NB4 (cell line): ENCODE results near the gene TCF19.

Experiments
- DNase-seq: peaks from one replicate; pipeline ENCODE4 v3.0.0; 2010; ENCODE audit warnings: low read depth
- H3K4me3 ChIP-seq: one replicate; pipeline ENCODE4 v1.5.1; 2011; ENCODE audit warnings: mild to moderate bottlenecking, low read depth, low read length, moderate library complexity
- MYC ChIP-seq: IDR thresholded peaks from 2 replicates; pipeline ENCODE4 v1.6.1; 2011; ENCODE audit warnings: low read depth, low read length
- POLR2A ChIP-seq: IDR thresholded peaks from 2 replicates; pipeline ENCODE4 v1.6.1; 2011; ENCODE audit warnings: mild to moderate bottlenecking; ENCODE audit not compliant: insufficient read length; ENCODE audit errors: extremely low read depth
- TF ChIP-seq, protein P1 (sequence below): IDR thresholded peaks from 2 replicates; pipeline ENCODE4 v1.6.1; 2011; ENCODE audit warnings: low read depth, low read length
- TF ChIP-seq, protein P2 (sequence below): IDR thresholded peaks from one replicate; pipeline ENCODE4 v1.5.1; 2012; ENCODE audit warnings: low read depth, low read length

Gene TCF19

DNA sequence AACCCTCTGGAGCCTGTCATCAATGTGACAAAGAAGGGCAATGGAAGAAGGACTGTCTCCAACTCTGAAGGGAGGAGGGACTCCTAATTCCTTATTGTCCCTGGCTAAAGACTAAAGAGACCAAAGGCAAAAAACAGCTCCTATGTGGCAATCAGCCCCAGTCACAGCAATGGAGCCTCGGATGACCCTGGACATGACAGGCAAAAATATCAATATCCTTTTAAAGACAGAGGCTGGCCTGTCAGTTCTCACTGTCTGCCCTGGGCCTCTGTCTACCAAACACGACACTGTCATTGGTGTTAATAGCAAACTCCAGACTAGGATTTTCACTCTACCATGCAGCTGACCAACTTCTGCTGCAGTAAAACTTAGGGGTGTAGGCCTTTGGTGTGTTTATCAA is 50.1 kb downstream of the TCF19 start:
- no peak overlapping the region for H3K4me3 ChIP-seq

DNA sequence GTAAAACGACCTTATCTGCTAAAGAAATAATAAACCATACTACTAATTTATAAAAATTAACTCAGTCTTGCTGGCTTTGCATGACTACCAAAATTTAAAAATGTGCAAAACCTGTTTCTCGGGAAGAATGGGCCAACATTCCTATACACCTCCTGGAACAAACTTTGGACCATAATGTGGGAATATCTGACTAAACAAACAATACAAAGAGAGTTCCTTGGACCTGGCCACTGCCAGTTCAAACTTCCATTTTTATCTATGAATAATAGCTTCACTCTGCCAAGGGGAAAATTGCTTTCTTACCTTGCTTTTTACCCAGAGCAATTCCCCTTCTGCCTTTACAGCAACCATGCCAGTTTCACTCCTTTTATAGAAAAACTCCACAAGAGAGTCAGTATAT is 50.7 kb downstream of the TCF19 start:
- no peak for DNase-seq
- TF ChIP-seq MYC: no peak
- TF ChIP-seq, protein P1, sequence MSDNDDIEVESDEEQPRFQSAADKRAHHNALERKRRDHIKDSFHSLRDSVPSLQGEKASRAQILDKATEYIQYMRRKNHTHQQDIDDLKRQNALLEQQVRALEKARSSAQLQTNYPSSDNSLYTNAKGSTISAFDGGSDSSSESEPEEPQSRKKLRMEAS: no peak
- TF ChIP-seq, protein P2, sequence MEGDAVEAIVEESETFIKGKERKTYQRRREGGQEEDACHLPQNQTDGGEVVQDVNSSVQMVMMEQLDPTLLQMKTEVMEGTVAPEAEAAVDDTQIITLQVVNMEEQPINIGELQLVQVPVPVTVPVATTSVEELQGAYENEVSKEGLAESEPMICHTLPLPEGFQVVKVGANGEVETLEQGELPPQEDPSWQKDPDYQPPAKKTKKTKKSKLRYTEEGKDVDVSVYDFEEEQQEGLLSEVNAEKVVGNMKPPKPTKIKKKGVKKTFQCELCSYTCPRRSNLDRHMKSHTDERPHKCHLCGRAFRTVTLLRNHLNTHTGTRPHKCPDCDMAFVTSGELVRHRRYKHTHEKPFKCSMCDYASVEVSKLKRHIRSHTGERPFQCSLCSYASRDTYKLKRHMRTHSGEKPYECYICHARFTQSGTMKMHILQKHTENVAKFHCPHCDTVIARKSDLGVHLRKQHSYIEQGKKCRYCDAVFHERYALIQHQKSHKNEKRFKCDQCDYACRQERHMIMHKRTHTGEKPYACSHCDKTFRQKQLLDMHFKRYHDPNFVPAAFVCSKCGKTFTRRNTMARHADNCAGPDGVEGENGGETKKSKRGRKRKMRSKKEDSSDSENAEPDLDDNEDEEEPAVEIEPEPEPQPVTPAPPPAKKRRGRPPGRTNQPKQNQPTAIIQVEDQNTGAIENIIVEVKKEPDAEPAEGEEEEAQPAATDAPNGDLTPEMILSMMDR: no peak
- no peak for TF ChIP-seq POLR2A
- no peak overlapping the region for H3K4me3 ChIP-seq

More for the DNA sequence above, 50.1 kb downstream of the TCF19 start:
- DNase-seq: no peak
- TF ChIP-seq, protein P2: no peak
- TF ChIP-seq, protein P1: no peak

DNA sequence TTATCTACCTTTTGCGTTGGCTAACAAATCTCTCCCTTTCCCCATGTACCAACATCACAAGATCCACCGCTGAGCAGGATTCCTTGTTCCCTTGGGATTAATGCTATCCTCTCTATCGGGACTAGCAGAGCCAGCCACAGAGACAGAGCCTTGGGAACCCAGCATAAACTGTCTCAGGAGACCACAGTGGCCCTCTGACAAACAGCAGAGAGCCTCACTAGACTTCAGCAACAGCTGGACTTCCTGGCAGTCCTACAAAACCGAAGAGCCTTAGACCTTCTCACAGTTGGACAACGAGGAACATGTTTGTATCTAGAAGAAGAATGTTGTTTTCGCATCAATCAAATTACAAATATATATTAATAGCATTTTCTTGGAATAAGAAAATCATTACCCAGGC is 51.7 kb downstream of the TCF19 start:
- DNase-seq: no peak
- TF ChIP-seq MYC: no peak
- no peak for TF ChIP-seq POLR2A
- TF ChIP-seq, protein P2: no peak
- TF ChIP-seq, protein P1: no peak
- H3K4me3 ChIP-seq: no peak overlapping the region

DNA sequence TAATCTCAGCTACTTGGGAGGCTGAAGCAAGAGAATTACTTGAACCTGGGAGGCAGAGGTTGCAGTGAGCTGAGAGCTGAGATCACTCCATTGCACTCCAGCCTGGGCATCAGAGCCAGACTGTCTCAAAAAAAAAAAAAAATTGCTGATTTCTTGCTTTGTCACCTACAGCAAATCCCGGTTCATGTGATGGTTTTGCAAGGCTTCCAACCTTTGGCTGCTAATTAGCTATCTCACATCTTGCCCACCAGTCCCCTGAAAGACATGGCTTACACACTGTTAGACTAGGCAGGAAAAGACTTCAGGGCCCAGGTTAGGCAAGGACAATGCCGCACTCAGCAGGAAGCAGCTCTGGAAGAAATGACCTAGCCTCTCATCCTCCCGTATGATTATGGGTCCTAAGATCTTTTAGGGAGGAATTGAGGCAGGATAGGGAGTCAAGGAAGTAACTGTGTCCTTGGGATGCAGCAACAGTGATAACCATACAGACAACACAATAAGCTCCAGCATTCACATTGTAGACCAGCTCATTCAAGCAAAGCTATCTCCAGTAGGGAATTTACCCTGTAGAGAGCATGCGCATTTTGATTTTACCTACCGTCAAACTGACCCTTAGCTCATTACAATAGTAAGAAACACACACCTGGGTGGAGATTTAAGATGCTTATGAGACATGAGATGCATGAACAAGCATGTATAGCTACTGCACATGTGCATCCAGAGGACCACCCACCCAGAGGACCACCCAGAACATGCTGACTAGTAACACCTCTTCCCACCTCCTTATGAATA is 52.5 kb downstream of the TCF19 start:
- H3K4me3 ChIP-seq: no peak overlapping the region
- DNase-seq: no peak
- no peak for TF ChIP-seq POLR2A
- TF ChIP-seq, protein P2: no peak
- TF ChIP-seq, protein P1: no peak
